Anterior cingulate cortex (tissue), 58 donors: ENCODE results near the gene HSPBP1.
A peak's percentile ranks its signal among the peaks of the same experiment; 100 is the strongest.

Experiments
- DNase-seq, 58 donors: peaks; one replicate each; lab custom pipeline; 2025; lab: John Stamatoyannopoulos, UW

Gene HSPBP1

DNA sequence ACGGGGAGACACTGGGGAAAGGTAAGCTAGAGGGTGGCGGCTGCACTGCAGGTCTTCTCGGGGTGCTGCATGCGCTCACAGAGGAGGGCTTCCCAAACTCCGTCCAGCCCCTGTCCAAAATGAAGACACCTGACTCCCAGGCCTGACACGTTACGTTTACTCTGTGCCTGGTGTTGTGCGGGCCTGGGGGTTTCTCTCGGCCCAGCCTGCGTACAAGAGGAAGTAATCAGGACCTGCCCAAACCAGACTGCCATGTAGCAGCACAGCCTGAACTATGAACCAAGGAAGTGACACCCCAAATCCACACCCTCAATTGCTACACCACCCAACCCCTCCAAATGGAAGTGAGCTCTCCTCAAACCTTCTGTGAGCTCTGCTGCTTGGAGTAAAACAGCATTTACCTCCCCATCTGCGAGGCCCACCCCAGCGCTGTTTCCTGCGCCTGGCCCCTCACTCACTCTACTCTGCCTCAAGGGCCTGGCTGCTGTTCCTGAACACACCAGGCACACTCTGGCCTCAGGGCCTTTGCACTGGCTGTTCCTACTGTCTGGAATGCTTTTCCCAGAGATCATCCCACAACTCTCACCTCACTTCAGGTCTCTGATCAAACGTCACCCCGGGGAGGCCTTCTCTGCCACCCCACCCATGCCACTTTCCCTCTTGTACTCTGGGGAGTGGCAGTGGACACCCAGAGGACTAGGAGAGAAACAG, 3.0 kb downstream of the HSPBP1 start:
- DNase-seq, result no peak

- DNase-seq, result no peak
Measured at GRCh38 chr19:55275851-55276719, 3.8 kb downstream of the HSPBP1 start.

DNA sequence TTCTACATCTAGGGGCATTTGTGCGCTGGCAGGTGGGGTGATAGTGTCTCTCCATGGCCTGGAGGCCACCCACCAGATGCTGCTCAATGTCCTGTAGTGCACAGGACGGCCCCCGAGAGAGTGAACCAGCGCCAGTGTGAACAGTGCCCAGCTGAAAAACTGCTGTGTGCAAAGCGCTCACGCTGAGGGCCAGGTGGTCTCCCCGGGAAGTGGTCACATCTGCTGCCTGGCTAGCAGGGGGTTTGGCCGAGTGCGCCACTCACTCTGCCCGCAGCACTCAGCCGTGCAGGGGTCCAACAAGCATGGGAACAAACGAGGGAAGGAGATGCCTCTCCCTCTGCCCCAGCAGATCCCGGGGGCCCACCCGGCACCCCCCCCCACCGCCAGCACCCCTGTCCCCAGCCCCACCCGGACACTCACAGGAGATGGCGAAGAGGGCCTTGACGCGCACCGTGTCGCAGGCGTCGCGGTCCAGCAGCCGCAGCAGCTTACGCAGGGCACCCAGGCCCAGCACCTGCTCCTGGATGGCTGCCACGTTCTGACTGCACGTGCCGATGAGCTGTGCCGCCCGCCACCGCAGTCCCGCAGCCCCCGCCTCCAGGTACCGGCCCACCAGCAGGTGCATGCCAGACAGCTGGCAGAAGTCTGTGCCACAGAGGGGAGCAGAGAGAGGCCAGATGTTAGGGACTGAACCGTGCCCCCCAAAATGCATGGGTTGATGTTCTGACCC, 5.8 kb downstream of the HSPBP1 start:
- no peak for DNase-seq

DNA sequence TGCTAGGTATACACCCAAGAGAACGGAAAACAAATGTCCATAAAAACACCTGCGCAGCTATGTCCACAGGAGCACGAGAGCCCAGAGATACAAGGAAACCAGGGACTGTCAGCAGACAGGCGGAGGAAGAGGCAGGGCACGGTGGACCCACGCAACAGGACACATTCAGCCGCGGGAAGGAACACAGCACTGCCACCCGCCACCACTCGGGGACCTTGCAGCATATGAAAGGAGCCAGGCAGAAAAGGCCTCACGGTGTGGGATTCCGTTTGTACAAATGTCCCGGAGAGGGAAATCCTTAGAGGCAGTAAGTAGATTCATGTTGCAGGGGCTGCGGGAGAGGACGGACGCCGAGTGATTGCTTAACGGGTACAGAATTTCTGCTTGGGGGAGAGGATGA, 7.8 kb downstream of the HSPBP1 start:
- DNase-seq, result peak in 1 of 58 donors; percentile 28

GRCh38 chr19:55270172-55270942, 9.6 kb downstream of the HSPBP1 start:
- no peak for DNase-seq

DNA sequence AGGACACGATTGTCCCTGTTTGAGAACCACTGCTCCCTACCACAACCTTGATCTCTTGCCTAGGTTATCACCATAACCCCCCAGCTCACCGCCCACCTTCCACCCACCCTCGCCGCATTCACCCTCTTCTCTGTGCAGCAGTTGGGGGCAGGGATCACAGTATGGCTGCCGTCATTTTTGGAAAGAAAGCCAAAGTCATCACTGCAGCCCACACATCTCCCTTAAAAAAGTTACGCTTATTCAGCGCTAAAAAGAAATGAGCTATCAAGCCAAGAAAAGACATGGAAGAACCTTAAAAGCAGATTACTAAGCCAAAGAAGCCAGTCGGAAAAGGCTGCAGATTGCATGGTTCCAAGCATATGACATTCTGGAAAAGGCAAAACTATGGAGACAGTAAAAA, 10.6 kb downstream of the HSPBP1 start:
- peak in 11 of 58 donors; percentile 14 to 58 (median 34) for DNase-seq

GRCh38 chr19:55266840-55267239, 13.1 kb downstream of the HSPBP1 start:
- no peak for DNase-seq

- no peak for DNase-seq
Measured at GRCh38 chr19:55266404-55266803, 13.5 kb downstream of the HSPBP1 start.

- no peak for DNase-seq
Measured at GRCh38 chr19:55265723-55266386, 14.1 kb downstream of the HSPBP1 start.

DNA sequence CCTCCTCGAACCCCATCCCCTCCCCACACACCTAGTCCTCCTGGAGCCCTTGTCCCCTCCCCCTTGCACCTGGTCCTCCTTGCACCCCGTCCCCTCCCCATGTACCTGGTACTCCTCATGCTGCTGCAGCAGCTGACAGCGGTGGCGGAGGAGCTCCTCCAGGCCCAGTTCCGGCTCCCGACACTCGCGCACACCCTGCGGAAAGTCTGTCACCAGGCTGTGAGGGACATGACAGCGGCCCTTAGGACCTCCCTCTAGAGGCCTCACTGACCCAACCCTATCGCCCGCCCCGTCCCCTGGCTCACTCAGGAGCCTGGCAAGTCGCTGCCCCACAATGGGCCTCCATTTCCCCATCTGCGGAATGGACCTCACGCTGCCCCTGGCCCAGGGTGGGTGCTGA, 14.7 kb downstream of the HSPBP1 start:
- DNase-seq, result no peak

GRCh38 chr19:55264531-55264930, 15.4 kb downstream of the HSPBP1 start:
- no peak for DNase-seq

GRCh38 chr19:55262359-55262758, 17.6 kb downstream of the HSPBP1 start:
- no peak for DNase-seq

GRCh38 chr19:55261671-55262126, 18.2 kb downstream of the HSPBP1 start:
- no peak for DNase-seq

GRCh38 chr19:55259540-55260210, 20.2 kb downstream of the HSPBP1 start:
- DNase-seq, result peak in 3 of 58 donors; percentile 40 to 53 (median 50)

- DNase-seq, result peak; percentile 85 to 99 (median 97)
Measured at GRCh38 chr19:55258828-55259539, 20.9 kb downstream of the HSPBP1 start, which contains the start of gene PPP6R1. Gene PPP6R1, minus strand, starts transcription at chr19:55259017. Its CDS starts 11,914 bp downstream, at chr19:55247103.

GRCh38 chr19:55258476-55258827, 21.5 kb downstream of the HSPBP1 start:
- DNase-seq, result peak in 12 of 58 donors; percentile 35 to 80 (median 55)

DNA sequence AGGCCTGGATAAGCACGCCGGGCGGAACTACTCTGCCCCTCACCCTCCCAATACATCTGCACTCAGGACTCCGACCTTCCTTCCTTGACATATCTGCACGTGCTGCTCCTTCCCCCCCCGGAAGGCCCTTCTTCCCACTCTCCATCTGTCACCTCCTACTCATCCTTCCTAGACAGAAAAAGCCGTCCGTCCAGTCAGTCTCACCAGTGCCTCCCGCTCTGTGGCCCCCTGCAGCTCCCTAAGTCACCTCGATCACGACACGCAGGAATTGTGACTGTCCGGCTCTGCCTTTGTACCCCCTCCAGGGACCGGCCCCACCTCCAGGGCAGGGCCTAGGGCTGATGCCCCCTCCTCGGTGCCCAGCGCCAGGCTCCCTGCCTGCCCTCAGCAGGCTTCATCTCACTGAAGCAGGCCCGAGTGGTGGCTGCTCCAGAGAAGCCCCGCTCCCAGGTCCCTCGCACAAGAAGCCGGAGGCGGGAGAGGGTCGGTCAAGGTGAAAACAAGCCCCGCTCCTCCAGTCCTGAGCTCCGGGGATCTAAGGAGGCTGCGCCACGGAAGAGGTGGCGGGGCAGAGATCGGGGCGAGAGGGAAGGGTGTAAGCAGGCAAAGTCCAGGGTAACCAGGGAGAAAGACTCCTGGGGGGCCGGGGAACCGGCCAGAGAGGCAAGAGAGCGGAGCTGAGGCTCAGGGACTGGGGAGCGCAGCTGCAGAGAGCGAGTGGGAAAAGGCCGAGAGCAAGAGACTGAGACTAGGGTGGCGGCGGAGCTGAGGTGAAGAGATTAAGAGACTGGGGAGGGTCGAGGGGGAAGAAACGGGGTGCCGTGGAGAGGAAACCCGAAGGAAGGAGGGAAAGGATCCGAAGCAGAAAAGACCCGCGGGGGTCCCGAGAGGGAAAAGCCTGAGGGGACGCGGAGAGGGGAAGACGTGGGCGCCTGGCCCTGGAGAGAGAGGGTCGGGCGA, 22.2 kb downstream of the HSPBP1 start:
- DNase-seq, result peak in 3 of 58 donors; percentile 7 to 18 (median 16)
